IPS DF 6.9 (cell line): ENCODE data around the gene NUP210L.
A peak's percentile ranks its signal among the peaks of the same experiment; 100 is the strongest.

Source experiments
- DNase-seq: peaks from one replicate; pipeline ENCODE4 v3.0.0-alpha.2; 2013; ENCODE audit warnings: low read depth, low spot score
- H3K27ac ChIP-seq: one replicate; pipeline ENCODE4 v1.5.1; 2013; ENCODE audit warnings: low read length, control low read depth
- H3K27me3 ChIP-seq: 2 replicates; pipeline ENCODE4 v1.6.1; 2013; ENCODE audit warnings: mild to moderate bottlenecking, low read length; ENCODE audit not compliant: control insufficient read depth, insufficient read depth
- H3K36me3 ChIP-seq: 2 replicates; pipeline ENCODE4 v1.6.1; 2013; ENCODE audit warnings: low read length; ENCODE audit not compliant: control insufficient read depth, insufficient read depth
- H3K4me1 ChIP-seq: 2 replicates; pipeline ENCODE4 v1.6.1; 2013; ENCODE audit warnings: low read length; ENCODE audit not compliant: control insufficient read depth, insufficient read depth
- H3K4me3 ChIP-seq: 2 replicates; pipeline ENCODE4 v1.5.1; 2013; ENCODE audit warnings: mild to moderate bottlenecking, low read length
- H3K9me3 ChIP-seq: 2 replicates; pipeline ENCODE4 v1.6.1; 2013; ENCODE audit warnings: low read length, inconsistent platforms; ENCODE audit not compliant: control insufficient read depth, insufficient read depth
- WGBS: extraction: QIAGEN DNeasy Blood & Tissue Kit; methylation state at CpG from one replicate; pipeline ENCODE4 v1.1.7; 2013; ENCODE audit warnings: mixed read lengths, missing lambda C conversion rate; ENCODE audit not compliant: insufficient read length, insufficient coverage; 5-methylcytosine and 5-hydroxymethylcytosine counted together

Gene NUP210L

DNA sequence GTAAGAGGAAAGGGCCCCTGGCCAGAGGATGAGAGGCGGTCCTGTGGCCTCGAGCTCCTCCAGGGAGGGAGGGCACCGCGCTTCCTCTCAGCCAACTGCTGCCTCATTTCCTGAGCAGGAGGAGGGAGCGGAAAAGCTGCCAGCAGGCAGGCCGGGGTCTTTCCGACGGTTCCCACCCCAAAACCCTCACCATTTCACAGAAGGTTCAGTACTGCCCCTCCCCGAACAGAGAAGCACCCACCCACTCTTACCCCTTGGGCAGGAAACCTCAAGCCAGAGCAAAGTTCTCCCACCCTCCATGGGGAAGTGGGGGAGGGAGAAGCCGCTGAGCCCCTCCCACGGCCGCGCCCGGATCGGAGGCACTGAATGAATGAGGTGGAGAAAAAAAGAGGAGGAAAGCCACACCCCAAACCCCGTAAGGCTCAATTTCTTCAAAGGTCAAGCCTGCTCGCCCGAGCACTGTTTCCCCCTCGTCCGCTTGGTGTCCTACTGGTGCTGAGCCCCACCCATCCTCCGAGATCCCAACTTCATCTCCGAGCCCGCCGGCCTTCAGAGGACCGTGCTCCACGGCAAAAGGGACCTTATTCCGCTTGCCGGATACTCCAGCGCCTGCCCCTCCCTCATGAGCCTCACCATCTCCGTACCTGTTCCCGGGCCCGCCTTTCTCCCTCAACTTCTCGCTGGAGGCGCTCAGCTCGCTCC is 27.6 kb upstream of the NUP210L start:
- Histone ChIP-seq H3K27me3 (no peaks in the 10 kb centered on the region), H3K36me3 (no peaks in the 10 kb centered on the region), H3K4me1 (no peaks in the 10 kb centered on the region), H3K9me3 (no peaks in the 10 kb centered on the region), H3K27ac (no peak overlapping the region), H3K4me3 (peak overlapping the region; percentile 86)
- DNase-seq, result no peak
- no CpG with 5 or more reads among the region's 35 CpGs for WGBS

DNA sequence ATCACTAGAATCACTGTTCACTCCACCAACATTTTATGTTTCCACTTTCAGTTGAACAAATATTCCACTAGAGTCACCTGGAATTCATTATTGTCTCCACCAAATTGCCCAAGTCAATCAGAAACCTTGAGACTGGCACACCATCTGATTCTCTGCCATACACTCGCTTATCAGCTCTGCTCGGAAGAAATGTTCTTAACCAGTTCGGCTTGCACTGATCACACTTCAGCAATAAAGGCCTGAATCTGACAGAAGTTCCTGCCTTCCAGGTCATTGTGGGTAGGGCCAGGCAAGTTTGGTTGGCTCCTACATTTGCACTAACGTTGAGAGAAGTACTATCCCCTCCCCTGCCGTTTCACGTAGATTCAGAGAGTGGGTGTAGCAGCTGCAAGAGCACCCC is 27.1 kb upstream of the NUP210L start:
- no peak for DNase-seq
- Histone ChIP-seq H3K36me3 (no peaks in the 10 kb centered on the region), H3K4me1 (no peaks in the 10 kb centered on the region), H3K9me3 (no peaks in the 10 kb centered on the region), H3K4me3 (peak overlapping the region; percentile 86), H3K27me3 (no peaks in the 10 kb centered on the region), H3K27ac (no peak overlapping the region)
- no CpG with 5 or more reads among the region's 6 CpGs for WGBS

DNA sequence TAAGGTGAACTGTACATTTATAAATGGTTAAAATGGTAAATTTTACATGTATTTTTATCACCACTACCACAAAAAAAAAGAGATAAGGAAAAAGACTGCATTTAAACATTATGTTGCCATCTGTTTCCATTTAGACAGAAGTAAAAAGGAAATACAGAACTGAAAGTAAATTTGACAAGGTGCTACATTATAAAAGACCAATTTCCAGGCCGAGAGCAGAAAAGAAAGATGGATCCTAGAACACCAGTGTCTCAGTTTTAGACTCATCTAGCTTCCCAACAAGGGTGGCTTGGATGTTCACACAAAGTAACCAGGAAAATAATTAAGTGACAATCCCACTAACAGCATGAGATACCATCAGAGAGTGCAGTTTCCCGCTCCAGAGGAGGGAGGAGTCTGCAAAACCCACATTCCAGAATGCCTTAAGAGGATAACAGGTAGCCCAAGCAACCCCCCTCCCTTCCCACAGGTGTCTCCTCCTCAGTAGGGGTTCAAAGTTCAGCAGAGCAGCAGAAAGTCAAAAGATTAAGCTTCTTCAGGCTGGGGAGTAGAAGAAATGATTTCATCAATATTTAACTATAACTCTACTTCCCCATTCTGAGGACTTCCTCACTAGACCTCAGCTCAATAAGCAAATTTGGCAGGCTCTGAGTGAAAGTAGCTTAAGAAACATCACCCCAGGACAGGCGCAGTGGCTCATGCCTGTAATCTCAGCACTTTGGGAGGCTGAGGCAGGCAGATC is 25.2 kb upstream of the NUP210L start:
- no peak for DNase-seq
- no CpG with 5 or more reads among the region's 3 CpGs for WGBS
- Histone ChIP-seq H3K36me3 (peaks cover 6% of the 10 kb centered on the region), H3K27me3 (no peaks in the 10 kb centered on the region), H3K4me3 (no peak overlapping the region), H3K4me1 (no peaks in the 10 kb centered on the region), H3K9me3 (no peaks in the 10 kb centered on the region), H3K27ac (no peak overlapping the region)

DNA sequence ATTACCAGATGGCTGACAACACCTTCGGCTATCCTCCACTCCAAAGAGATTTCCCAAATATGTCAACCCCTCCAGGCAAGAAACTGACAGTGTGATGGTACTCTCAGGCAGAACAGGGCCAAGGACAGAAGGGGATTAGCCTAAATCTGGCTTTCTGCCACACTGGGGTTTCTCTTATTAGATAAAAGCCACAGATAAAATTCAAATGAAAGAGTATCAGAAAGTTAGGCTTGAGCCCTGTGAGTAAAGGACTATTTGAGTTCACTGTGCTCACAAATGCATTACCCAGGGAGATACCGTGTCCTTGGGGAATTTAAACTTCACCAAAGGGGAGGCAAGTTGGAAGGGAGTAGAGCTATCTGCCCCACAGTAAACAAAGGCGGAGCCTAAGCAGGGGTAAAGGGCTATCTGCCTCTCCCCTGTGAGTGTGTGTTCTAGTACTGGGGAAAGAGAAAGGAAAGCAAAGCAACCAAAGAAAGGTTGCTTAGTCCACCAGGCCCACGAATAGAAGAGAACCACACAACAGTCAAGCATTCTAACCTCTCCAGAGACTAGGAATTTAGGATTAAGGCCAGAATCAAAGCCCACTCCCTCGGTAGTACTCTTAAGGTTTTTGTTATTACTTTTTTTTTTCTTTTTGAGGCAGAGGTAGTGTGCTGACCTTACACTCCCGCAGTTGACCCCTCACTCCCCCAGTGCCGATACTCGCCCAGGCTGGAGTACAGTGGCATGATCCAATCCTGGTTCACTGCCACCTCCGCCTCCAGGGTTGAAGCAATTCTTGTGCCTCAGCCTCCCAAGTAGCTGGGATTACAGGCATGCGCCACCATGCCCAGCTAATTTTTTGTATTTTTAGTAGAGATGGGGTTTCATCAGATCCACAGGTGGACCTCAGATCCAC is 24.3 kb upstream of the NUP210L start:
- DNase-seq, result no peak
- peaks cover 6% of the 10 kb centered on the region for H3K36me3 ChIP-seq
- no peak overlapping the region for H3K27ac ChIP-seq
- H3K9me3 ChIP-seq, result no peaks in the 10 kb centered on the region
- H3K4me3 ChIP-seq, result no peak overlapping the region
- WGBS, result no CpG with 5 or more reads among the region's 10 CpGs
- H3K4me1 ChIP-seq, result no peaks in the 10 kb centered on the region
- H3K27me3 ChIP-seq, result no peaks in the 10 kb centered on the region

DNA sequence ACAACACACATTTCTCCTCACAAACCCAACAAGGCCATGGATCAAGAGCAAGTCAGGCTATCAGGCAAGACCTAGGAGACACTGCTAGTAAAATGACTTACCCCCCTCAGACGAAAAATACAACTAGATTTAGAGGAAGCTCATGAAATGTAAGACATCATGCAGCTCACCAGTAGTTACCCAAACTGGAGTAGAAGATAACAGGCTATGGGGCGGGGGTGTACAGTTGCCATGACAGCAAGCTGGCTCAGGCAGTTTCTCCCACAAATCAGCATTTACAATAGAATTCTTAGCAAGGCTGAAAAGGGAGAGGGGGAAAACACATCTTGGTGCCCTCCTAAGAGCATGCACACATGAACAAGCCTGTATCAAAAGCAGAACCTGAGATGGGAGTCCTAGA is 23.1 kb upstream of the NUP210L start:
- H3K36me3 ChIP-seq, result peaks cover 7% of the 10 kb centered on the region
- H3K27me3 ChIP-seq, result no peaks in the 10 kb centered on the region
- H3K4me3 ChIP-seq, result no peak overlapping the region
- DNase-seq, result no peak
- no peak overlapping the region for H3K27ac ChIP-seq
- H3K9me3 ChIP-seq, result no peaks in the 10 kb centered on the region
- H3K4me1 ChIP-seq, result no peaks in the 10 kb centered on the region
- WGBS, result no CpG with 5 or more reads among the region's 2 CpGs

DNA sequence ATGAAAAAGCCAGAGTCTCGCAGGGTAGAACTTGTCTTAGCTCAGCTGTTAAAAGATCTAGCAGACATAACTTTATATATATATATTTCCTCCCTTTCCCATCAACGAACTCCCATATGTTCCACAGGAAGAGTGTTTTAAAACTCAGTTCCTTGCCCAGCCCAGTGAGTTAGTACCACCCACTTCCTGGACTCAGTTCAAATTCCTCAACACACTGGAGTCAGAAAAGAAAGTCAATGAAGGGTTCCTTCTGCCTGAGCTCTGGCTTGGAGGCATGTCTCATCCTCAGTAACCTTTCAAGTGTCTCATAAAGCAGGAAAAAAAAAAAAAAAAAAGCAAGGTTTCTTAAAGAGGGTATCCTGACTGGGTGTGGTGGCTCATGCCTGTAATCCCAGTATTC is 21.5 kb upstream of the NUP210L start:
- H3K36me3 ChIP-seq, result peaks cover 24% of the 10 kb centered on the region
- DNase-seq, result no peak
- H3K27ac ChIP-seq, result no peak overlapping the region
- H3K4me1 ChIP-seq, result no peaks in the 10 kb centered on the region
- no peaks in the 10 kb centered on the region for H3K27me3 ChIP-seq
- WGBS, result no CpG with 5 or more reads among the region's 2 CpGs
- H3K9me3 ChIP-seq, result no peaks in the 10 kb centered on the region
- no peak overlapping the region for H3K4me3 ChIP-seq

DNA sequence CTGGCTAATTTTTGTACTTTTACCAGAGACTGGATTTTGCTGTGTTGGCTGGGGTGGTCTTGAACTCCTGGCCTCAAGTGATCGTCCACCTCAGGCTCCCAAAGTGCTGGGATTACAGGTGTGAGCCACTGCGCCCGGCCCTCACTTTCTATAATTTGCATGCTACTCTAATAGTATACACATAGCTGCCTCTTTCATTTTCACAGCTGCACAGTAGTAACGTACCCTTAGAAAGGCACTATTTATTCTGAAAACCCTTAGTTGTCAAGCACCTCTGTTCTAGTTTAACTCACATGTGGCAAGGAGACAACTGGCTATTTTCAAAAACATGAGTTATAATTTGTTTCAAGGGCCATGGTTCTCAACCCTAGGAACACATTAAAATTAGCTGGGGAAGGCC is 19.8 kb upstream of the NUP210L start:
- WGBS, result no CpG with 5 or more reads among the region's 4 CpGs
- Histone ChIP-seq H3K36me3 (peaks cover 33% of the 10 kb centered on the region), H3K27ac (no peak overlapping the region), H3K9me3 (no peaks in the 10 kb centered on the region), H3K4me1 (no peaks in the 10 kb centered on the region), H3K27me3 (no peaks in the 10 kb centered on the region), H3K4me3 (no peak overlapping the region)
- no peak for DNase-seq

DNA sequence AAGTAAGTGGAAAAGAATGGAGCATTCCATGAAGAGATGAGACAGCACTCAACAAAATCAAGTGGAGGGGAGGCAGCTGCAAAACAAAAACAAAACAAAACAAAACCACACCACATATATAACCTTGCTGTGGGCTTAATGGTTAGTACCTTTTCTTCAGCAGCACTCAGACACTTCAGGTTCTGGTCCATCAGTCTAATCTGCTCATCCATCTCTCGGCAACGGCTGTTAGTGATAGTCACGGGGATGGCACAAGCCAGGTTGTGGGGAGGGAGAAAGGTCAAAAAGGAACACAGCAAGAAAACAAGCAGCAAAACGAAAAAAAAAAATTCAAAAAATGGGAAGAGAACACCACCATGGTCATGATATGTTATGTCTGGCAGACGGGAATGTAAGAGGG is 17.0 kb upstream of the NUP210L start:
- WGBS, result no CpG with 5 or more reads among the region's 5 CpGs
- Histone ChIP-seq H3K4me3 (no peak overlapping the region), H3K4me1 (no peaks in the 10 kb centered on the region), H3K36me3 (peaks cover 46% of the 10 kb centered on the region), H3K9me3 (no peaks in the 10 kb centered on the region), H3K27ac (no peak overlapping the region), H3K27me3 (no peaks in the 10 kb centered on the region)
- DNase-seq, result no peak

DNA sequence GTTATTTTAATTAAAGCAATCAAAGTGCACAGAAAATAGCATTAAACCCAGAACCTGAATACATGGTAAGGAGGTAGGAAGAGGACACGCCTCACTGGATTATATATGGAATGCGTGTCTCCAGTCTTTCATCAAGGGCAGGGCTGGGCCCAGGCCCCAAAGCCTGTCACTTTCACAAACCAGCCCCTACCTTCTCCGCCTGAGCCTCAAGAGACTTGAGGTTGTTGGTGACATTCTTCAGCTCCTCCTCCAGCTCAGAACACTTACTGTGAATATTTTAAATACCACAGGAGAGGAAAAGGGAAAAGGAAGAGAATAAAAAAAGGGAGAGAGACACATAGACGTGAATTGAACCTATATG is 16.3 kb upstream of the NUP210L start:
- H3K27ac ChIP-seq, result no peak overlapping the region
- H3K4me1 ChIP-seq, result no peaks in the 10 kb centered on the region
- no peaks in the 10 kb centered on the region for H3K9me3 ChIP-seq
- no peaks in the 10 kb centered on the region for H3K27me3 ChIP-seq
- H3K36me3 ChIP-seq, result peaks cover 48% of the 10 kb centered on the region
- H3K4me3 ChIP-seq, result no peak overlapping the region
- WGBS, result no CpG with 5 or more reads among the region's 4 CpGs
- no peak for DNase-seq

DNA sequence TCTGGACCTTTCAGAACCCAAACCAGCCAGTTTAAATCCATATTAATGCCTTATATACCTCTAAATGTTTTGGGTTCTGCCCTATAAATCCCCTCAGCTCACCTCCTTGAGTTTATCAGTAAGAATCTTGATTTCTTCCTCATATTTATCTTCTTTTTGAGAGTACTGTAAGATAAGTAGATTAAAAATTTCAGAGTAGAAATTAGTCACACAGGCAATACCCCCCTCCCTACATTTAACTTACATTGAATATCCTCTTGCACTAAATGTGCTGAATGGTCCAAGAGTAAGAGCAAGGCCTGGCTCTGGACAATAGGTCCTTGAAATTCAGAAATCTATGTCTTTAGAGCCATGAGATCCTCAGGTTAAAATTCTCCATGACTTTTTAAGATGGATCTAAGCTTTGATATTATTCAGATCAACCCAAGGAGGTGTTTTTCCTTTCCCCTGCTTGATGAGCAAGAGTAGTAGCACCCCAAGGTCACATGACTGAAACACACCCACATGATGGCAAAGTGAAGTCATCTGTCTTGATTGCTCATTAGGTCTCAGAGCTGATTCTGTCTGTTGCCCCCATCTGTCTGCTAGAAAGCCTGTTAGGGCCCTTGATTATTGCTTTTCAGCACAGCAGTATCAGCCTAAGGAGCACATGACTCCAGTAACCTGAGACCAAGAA is 15.8 kb upstream of the NUP210L start:
- Histone ChIP-seq H3K27me3 (no peaks in the 10 kb centered on the region), H3K36me3 (peaks cover 46% of the 10 kb centered on the region), H3K4me1 (no peaks in the 10 kb centered on the region), H3K9me3 (no peaks in the 10 kb centered on the region), H3K27ac (no peak overlapping the region), H3K4me3 (no peak overlapping the region)
- DNase-seq, result no peak
